CD4-positive, alpha-beta T cell treated with Interleukin-1 beta for 1 hour (primary cell): ENCODE data around the gene RSRP1.

Source experiments
- DNase-seq, 2 donors: peaks; one replicate each; pipeline ENCODE4 v3.0.0-alpha.2; 2020 to 2022

RSRP1 gene

DNA sequence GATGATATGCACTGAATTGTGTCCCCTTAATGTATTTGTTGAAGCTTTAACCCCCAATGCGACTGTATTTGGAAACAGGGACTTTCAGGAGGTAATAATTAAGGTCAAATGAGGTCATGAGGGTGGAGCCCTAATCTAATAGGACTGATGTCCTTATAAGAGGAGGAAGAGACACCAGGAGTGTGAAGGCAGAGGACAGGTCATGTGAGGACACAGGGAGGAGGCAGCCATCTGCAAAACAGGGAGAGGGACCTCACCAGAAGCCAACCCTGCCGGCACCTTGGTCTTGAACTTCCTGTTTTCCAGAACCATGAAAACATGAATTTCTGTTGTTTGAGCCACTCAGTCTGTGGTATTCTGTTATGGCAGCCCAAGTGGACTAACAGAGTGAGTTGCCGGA lies 30.2 kb downstream of the RSRP1 start:
- no peak for DNase-seq

GRCh38 chr1:25216123-25216522 lies 31.1 kb downstream of the RSRP1 start:
- DNase-seq = no peak

DNA sequence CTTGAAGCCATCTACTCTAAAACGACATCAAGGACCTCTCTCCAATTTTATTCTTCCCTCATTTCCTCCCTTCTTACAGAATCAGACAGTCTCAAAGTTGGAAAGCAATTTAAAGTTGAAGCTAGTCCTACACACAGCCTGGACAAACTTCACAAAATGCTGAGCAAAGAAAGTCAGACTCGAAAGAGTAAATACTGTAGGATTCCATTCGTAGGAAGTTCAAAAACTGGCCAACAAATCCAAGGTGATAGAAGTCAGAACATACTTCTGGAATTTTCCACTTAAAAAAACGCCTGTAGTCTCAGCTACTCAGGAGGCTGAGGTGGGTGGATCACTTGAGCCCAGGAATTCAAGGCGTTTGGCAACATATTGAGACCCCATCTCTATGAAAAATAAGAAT lies 34.5 kb downstream of the RSRP1 start:
- DNase-seq = no peak

DNA sequence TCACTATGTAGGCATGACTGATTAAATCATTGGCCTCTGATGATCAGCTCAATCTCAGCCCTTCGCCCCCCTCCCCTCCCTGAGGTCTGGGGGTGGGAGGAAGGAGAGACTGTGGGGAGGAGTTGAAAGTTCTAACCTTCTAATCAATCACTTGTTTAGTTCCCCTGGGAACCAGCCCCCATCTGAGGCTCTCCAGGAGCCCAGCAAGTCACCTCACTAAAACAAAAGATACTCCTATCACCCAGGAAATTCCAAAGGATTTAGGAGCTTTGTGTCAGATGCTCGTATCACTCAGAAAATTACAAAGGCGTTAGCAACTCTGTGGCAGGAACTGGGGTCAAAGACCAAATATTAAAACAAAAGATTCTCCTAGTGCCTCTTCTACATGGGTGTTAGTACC lies 36.5 kb downstream of the RSRP1 start:
- no peak for DNase-seq

DNA sequence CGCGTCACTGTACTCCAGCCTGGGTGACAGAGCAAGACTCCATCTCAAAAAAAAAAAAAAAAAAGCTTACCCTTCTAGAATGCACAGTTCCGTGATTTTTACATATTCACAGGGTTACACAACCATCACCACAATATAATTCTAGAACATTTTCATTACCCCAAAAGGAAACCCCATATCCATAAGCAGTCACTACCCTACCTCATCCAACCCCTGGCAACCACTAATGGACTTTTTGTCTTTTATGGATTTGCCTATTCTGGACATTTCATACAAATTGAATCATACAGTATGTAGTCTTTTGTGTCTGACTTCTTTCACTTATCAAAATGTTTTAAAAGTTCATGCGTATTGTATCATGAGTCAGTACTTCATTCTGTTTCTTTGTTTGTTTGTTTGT lies 37.7 kb downstream of the RSRP1 start:
- DNase-seq = no peak

DNA sequence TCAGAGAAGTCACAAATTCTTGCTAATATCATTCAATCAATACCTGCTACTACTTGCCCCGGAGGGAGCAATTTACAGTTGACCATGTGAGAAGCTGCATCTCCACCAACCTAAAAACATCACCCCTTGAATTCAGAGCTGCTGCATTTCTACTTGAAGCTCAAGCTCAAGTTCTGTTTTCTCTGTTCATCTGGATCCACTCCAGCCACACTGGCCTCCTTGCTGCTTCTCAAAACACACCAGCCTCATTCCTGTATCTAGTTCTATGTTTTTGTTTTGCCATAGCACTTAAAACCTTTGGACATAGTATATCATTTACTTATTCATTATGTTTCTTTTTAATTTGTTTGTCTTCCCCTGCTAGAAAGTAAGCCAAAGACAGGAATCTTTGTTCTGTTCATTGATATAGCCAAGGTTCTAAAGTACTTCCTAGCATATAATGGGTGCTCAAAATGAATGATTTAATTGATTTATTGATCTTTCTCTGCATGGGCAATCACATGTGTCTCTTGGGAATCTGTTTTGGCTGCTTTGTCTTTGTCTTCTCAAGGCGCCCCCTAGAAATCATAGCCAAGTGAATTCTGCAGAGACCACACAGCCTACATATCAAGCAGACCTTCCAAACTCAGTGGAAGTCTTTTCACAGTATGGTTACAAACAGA lies 38.6 kb downstream of the RSRP1 start:
- no peak for DNase-seq

DNA sequence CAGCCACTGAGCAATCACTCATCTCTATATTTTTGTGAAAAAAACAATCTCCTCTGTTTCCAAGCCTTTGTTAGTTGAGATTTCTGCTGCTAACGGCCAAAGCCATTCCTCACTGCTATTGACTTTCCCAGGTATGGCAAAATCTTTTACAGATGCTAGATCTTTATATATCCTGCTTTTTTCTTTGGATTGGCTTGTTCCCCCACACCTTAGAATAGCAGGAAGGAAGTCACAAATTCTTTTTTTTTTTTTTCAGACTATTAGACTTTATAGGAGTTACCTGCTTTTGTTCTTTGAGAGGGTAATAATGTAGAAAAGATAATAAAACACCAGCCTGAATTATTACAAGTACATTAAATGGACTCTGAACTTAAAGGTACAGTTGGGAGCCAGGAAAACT lies 39.2 kb downstream of the RSRP1 start:
- DNase-seq = no peak

DNA sequence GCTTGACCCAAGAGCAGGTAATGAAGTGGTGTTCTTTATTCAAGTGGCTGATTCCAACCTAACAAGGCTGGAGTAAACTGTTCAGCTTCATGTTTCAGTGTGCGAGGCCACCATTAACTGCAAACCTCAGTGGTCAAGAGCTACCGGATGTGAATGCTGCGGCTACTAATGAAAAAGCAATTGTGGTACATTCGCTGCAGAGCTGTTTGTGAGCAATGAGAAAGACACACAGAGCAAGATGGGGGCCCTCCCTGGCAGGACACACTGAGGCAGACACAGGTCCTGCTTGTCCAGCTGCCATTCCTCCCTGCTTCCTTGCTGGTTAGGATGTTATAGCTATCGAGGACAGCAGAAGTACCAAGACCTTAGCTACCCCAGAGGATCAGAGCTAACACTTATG lies 41.1 kb downstream of the RSRP1 start:
- no peak for DNase-seq

- no peak for DNase-seq
These were observed 41.5 kb downstream of the RSRP1 start for GRCh38 chr1:25205786-25206185.

GRCh38 chr1:25204797-25205480 lies 42.3 kb downstream of the RSRP1 start:
- DNase-seq = peak in 1 of 2 donors; percentile 53

DNA sequence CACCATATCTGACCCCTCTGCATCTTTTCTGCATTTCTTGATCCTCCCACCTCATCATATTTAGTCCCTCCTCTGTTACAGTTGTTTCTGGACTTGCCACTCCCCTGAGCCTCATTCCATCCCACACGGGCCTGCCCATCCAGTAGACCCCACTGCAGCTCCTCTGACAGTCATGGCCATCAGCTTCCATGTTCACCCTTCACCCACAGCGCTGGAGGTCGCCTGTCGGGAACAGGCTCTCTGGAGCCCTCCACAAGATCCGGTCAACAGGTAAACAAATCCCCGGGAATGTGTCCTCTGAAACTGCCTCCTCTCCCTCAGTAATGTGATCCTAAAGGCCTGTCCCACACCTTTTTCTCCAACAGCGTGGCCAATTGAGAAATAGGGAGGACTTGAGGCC lies 46.2 kb downstream of the RSRP1 start:
- no peak for DNase-seq

DNA sequence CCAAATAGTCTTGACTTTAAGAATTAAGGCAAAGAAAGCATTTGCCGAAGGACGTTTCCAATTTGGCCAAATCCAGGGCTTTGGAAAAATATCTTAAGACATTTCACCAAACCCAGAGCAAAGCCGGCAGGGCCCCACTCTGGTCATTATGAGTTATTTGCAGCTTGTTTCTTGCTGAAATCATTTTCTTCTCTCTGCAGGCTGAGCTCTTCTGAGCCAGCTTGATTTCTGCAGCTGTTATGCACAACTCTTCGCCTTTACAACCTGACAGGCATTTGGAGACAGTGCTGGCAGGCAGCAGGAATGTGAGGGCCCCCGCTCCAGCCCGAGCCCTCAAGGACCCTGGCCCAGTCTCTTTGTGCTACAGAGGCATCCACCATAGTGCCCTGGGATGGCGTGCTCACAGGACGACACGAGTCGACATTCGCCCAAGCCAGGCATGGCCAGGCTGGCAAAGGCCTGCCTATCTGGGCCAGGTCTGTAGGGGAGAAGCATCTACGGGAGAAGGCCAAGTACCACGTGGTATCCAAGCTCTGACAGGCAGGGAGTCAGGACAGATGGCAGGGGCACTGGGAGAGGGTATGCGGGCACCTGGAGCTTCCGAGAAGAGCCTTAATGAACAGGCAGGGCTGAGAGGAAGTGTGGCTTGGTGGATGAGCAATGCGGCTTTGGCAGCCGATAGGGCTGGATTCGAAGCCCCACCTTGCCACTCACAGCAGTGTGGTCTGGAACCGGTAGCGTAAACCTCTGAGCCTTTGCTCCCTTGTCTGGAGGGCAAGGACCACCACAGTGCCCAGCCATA lies 47.2 kb downstream of the RSRP1 start:
- no peak for DNase-seq

- no peak for DNase-seq
These were observed 48.5 kb downstream of the RSRP1 start for GRCh38 chr1:25198663-25199252.

GRCh38 chr1:25197982-25198662 lies 49.1 kb downstream of the RSRP1 start:
- no peak for DNase-seq

DNA sequence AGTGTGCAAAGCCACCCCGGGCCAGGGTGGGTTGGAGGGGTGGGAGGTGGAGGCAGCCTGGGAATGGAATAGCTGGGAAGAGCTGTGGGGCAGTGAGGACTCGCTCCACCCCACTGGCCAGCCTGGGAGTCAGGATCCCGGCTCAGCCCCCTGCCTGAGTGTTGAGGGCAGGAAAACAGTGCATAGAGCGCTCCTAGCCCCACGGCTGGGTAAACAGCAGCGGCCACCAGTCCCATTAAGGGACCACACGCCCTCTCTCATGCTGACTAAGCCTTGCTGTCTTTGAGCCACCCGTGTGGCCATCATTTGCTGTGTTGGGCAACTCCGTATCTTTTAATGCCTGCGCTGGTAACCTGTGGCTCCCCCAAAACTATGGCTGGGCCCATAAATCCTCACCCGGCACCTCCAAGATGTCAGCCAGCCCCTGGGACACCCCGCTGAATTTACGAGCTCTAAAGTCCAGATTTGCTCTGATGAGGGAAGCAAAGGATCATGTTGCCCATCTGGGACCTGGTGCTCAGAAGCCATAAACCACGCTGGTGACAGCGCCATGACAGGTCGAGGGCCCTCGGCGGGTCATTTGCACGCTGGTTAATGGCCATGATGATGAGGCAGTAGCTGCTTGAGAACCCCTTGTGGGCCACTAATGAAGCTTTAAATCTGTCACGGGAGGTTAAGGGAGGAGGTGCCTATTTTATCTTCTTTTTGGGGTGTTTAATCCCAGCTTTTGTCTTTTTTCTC lies 49.8 kb downstream of the RSRP1 start:
- DNase-seq = no peak

DNA sequence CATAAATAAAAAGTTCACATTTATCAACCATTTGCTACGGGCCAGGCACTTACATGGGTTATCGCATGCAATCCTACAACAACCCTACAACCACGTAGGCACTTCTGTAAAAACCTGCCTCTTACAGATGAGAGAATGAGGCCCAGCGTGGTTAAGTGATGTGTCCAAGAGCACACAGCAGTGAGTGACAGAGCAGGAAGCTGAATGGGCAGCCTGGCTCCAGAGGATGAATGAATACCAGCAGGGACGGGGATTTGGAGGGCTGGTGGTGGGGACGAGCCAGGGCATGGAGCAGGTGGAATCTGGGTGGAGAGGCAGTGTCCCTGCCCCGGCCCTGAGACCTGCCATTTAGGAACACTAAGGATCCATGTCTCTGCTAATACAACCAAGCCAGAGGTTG lies 50.4 kb downstream of the RSRP1 start:
- no peak for DNase-seq

GRCh38 chr1:25195835-25196234 lies 51.4 kb downstream of the RSRP1 start:
- DNase-seq = no peak

DNA sequence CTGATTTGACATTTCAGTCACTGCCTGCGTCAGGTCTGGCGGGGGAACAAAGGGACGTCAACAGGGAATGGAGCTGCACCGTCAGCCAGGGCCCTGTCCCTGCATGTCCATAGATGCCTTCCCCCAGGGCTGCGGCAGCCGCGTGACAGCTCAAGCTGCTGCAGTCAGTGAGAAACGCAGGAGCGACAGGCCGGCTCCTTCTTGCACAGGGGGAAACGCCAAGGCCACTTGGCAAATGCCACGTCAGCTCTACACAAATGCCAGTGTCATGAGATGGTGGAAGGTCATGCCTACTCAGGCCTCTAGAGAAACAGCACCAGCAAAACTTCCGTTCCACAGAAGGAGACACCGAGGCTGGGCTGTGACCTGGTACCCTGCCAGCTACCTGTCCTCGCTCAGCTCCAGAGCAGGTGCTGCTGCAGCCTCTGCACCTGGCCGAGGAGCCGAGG lies 52.7 kb downstream of the RSRP1 start:
- DNase-seq = no peak

DNA sequence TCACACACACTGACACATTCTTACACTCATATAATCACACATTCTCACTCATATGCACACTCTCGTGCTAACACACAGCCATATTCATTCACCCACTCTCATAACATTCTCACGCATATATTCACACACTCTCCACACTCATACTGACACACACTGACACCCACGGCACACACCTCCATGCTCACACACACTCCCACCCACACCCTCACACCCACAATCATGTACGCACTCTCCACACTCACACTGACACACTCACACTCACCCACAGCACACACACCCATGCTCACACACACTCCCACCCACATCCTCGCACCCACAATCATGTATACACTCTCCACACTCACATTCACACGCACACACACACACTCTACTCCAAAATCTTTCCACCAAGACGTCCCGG lies 53.2 kb downstream of the RSRP1 start:
- DNase-seq = no peak

DNA sequence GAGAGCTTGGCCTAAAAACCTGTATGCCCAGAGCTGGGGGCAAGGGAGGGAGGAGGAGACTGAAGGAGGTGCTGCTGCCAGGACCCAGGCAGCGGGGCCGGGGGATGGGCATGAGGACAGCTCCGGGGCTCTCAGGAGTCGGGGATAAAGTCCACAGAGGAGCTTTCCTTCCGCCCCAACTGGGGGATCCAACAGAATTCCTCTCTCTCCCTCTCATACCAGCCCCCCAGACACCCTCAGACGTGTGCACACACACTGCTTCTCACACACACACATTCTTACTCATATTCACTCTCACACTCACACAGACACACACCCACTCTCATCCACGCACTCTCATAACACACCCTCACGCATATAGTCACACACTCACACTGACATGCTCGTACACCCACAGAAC lies 54.0 kb downstream of the RSRP1 start:
- no peak for DNase-seq
